Measurements from ENCODE around the gene ACSS1.

ACSS1 gene

DNA sequence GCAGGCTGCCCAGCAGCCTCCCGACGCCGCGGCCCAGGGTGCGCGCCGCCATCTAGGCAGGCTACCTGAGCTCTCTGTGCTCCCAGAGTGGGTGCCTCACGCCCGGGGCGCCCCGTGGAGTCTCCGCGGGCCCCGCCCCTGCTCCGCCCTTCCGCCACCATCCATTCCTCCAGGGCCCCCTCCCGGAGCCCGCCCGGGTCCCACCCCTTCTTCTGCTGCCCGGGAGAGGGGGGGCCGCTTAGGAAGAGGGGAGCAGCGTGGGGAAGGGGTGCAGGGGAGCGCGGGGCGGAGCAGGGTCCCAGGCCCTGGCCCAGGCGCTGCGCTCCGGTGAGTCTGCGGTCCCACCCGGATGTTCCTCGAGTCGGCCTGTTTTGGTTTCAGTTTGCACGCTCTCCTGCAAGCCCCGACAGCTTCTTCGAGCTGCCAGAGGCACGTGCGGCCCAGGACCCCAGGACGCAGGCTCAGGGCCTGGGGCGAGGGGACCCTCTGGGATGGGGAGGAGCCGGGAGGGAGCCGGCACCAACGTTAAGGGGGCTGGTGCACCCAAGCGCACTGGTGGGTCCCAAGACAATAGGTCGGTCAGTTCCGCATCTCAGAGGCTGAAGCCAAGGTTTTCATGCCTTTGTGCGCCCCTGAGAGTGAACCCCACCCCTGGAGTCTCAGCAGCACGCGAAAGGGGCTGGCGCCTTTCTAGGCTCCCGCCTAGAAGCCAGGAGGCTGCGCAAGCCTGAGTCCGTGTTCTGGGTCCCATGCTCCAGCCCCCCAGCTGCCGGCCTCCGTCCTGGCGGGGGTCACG lies at the start of gene ACSS1:
ACSS1 (minus strand) TSS at position 89 of the 796 bp plus-strand sequence; CDS start at position 52, 37 bp downstream.
- DNase-seq = peak; percentile 36

DNA sequence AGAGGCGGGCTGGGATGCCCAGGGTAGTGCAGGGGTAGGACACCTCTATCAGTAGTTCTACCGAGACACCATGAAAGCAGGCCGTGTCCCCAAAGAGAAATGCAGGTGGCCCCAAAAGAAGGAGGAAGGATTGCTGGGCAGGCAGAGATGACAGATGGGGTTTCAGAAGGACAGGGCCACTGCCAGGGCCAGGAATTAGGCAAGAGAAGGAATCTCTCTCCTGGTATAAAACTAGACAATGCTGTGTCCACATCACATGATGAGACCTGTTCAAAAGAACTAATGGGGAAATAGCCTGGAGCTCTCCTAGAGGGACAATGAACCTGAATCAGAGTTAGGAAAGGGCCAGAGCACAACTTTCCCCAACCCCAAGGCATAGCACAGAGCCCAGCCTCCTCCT lies 45.6 kb upstream of the ACSS1 start:
- no peak for DNase-seq

DNA sequence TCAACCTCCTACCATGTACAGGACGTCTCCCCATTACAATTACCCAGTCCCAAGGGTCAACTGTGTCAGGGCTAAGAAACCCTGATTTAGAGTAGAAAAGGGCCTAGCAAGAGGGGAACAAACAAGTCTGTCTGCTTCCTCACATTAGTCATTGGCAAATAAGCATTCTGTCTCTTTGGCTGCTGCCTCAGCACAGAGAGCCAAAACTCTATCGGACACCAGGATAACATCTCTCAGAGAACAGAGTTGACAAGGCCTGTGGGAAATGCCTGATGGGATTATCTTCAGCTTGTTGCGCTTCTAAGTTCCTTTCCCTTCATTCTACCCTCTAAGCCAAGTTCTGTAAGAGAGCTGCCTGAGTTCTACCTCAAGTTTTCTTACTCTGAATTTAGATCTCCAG lies 43.0 kb upstream of the ACSS1 start:
- no peak for DNase-seq

DNA sequence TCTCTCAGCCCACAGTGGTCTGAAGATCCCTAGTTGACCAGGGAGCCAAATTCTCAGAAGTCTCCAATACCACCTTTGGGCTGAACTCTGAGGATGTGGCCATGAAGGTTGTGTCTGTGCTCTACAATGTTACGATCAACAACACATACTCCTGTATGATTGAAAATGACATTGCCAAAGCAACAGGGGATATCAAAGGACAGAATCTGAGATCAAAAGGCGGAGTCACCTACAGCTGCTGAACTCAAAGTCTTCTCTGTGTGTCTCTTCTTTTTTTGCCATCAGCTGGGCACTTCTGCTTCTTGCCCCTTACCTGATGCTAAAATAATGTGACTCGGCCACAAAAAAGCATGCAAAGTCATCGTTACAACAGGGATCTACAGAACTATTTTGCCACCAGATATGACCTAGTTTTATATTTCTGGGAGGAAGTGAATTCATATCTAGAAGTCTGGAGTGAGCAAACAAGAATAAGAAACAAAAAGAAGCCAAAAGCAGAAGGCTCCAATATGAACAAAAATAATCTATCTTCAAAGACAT lies 41.7 kb upstream of the ACSS1 start:
- DNase-seq = no peak

DNA sequence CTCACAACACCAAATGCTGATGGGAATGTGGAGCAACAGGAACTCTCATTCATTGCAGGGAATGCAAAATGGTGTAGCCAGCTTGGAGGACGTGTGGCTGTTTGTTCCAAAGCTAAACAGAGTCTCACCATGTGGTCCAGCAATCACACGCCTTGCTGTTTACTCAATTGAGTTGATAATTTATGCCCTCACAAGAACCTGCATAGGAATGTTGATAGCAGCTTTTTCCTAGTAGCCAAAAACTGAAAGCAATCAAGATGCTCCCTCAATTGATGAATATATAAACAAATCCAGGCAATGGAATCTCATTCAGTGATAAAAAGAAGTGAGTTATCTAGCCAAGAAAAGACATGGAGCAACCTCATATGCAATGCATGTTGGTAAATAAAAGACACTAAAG lies 39.6 kb upstream of the ACSS1 start:
- no peak for DNase-seq

DNA sequence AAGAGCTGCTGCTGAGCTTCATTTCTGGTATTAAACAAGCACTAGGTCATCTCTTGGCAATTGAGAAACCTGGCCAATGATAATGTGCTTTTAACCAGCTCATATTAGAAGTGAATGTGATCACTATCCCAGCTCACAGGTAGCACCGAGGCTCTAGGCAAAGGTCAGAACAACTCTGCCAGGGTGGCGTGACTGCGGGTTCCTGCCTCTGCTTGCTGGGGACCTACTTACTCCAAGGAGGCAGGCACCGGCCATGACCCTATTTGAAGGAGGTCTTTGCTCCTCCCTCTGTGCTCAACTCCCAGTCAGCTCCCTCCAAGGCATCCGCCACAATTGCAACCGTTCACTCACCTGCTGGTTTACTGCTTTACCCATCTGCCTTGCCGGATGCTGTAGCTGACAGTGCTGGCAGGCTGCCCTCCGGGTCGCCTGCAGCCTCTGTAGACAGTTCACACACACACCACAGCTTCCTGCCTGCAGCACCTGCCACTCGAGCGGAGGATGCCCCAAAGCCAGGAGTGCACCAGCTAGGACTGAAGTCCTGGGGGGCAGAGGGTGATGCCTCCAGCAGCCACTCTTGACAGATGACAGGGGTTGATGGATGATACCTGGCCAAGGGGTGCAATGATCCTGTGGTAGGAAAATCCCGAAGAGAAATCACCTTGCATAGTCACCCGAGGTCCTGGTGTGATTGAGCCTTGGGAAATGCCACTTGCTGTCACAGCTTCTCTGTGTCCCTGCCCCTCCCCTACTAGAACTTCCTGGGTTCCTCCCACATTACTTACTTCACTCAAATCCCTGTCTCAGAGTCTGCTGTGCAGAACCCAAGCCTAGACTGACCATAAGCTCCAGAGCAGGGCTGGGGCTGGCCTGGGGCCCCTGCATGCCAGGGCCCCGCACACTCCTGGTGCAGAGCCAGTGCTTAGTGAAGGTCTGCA lies 32.8 kb upstream of the ACSS1 start:
- no peak for DNase-seq

DNA sequence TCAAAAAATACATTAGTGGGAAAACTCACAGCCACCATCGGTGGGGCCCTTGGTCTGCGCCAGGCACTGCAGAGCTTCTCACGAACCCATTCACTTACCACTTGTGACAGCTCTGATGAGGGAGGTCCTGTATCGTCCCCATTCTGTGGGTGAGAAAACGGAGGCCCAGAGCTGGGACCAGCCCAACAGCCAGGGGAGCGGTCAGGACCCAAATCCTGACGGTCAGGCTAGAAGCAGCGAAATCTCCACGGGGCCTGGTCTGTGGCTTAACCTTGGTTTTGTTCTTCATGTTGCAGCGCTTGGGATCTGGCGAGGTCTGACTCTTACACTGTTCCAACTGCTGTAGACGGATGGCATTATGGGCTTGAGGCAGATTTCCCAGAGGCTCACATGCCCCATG lies 31.7 kb upstream of the ACSS1 start:
- no peak for DNase-seq

DNA sequence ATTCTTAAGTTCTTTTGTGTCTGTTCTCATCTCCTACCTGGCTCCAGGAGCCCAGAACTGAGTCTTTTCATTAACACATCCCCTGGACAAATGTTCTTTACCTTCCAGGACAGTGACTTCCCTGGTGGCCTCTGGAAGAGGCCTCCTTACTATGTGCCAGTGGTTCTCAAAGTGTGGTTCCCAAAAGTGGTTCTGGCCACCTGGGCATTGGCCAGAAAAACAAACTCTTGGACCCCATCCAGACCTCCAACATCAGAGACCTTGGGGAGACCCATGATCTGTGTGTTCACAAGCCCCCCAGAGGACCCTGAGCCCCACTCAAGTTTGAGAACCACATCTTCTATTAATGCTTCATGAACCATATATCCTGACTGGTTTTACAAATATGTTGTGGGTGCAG lies 31.2 kb upstream of the ACSS1 start:
- DNase-seq = no peak

DNA sequence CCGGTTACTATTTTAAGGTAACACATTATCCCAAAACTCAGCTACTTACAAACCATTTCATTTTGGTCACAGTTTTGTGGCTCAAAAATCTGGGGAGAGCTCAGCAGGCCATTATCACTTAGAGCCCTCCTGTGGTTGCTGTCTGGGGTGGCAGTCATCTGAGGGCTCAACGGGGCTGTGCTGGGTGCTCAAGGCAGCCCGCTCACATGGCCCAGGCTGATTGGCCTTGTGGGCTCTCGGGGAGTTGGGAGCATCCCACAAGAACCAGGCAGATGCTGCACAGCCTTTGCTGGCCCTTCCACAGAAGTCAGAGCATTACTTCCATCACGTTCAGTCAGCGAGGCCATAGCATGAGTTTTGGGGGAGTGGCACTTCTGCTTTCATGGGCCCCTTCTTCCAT lies 30.3 kb upstream of the ACSS1 start:
- no peak for DNase-seq

DNA sequence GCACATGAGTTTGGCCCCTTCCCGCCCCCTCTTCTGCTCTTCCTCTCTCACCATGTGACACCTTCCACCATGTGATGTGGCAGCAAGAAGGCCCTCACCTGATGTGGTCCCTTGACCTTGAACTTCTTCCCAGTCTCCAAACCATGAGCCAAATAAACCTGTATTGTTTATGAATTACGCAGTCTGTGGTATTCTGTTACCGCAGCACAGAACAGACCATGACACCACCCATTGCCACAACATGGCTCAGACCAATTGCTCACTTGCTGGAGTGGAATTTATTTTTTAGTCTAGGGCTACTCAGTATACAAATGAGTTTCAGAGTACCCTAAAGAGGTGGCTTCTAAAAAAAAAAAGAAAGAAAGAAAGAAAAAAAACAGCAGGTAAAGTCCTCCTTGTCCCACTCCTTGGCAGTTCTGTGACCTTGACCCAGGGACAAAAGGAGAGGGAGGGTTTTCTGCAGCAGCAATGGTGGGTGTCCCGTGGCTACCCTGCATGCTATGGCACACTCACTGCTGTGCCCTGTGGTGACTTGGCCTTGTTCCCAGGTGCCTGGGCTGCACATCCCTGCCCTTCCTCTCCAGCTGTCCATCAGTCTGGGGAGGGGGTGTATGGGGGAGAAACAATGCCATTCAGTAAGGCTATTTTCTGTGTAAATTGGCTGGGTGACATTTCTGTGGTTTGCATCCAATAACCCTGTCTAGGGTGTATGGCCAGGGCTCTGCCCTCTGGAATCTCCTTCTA lies 29.4 kb upstream of the ACSS1 start:
- no peak for DNase-seq

DNA sequence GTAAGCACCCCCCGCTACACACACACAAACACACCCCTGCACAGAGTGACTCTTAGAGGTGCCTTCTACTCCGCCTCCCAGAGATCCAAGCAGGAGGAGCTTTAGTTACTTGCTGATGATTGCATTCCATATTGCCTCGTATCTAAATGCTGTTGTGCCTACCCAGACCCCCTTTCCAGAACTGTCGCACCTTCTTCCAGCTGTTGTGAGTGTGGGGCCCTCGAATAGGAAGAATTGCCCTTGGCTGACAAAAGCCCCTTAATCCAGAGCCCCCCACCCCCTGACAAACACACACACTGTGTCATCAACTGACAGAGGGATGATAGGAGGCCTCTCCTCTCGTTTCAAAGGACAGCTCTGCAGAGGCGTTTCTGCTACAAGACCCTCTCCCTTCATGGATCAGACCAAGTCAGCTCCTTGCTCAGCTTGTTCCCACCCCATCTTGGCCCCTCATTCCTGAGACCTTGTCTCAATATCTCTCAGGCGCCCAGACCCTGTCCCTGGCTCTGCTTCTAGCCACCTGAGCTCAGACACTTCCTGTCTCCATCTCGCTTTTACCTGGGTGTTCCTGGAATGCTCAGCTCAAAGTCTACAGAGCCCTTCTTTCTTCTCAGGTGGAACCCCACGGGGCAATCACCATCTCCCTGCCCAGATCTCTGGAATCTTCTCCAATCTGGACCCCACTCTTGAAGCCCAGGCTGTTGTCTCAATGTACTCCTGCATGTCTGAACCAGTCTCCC lies 28.0 kb upstream of the ACSS1 start:
- no peak for DNase-seq

DNA sequence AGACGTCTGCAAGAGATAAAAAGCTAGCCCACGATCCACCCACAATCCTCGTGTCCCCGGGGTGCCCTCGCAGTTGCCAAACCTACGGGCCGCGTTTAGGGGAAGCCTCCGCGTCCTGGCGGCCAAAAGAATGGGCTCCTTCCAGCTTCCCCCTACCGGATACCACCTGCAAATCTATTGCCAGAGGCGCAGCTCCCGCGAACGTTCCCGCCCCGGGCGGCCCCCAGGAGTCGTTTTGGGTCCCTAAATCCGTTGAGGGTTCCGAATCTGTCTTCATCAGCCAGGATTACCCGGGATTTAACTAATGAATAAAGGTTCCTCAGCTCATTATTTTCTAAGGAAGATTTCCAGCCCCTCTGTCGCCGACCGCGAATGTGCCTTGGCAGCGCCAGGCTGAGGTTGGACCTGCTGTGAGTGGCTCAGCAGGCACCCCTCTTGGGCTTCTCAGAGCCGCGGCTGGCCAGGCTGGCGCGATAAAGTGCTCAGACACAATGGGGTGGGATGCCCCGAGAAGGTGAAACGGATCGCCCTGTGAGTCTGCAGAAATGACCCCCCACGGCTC lies 26.8 kb upstream of the ACSS1 start:
- no peak for DNase-seq

DNA sequence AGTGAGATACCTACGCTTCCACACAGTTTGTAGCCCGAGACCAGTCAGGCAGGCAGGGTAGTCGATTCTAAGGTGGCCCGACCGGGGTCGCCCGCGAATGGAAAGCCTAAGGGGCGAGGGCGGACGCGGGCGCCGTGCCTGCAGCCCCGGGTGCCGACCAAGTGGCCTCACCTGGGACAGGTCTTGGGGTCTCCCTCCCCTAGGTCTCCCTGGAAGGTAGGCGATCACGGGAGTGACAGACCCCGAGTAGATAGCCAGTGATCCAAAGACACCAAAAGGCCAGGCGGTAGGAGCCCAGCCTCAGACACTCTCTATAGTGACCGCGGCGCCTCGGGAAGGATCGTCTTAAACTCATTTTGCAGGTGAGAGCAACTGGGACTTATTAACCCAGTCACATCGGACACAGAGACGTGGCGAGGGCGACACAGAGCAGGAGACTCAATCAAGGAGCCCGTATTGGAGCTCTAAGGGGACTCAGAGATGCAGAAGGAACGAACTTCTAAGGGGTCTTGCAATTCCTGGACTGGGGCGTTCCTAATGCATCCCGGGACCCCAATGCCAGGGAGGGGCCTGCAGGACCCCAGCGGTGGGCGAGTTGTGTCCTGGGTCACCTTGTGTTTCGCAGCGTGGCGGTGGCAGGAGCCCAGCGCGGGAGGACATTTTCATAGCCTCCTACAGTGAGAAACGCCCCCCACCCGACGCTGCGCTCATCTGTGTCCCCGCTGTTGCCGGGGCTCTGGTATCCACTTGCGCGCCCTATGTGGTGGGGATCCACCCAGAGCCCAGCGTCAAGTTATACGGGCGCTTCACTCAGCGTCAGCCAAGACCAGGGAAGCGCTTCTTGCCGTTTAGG lies 26.1 kb upstream of the ACSS1 start:
- DNase-seq = no peak

DNA sequence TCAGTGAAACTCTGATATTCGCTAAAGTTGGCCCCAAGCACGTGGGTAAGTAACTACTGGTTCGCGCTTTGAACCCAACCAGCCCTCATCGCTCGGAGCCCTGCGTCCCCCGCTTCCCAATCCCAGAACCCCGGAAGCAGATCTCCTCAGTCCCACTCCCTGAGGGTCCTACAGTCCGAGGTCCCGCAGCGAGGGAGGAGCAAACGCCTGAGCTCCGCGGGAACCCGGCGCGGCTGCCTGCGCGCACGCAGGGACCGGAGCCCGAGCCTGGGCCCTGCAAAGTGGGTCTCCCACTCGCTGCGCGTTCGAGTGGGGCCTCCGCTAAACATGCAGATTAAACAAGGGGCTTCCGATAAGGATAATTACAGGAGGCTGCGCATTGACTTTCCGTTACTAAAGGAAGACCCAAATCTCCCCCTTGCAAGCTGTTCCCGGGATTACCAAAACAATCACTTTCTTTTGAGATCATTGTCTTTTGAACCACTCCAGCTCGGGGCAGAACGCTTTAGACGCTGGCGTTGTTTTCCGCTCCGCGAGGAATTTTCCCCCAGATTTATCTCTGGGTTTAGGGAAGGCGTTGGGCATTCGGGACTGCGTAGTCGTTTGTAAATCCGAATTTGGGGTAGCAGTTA lies 25.3 kb upstream of the ACSS1 start:
- no peak for DNase-seq

DNA sequence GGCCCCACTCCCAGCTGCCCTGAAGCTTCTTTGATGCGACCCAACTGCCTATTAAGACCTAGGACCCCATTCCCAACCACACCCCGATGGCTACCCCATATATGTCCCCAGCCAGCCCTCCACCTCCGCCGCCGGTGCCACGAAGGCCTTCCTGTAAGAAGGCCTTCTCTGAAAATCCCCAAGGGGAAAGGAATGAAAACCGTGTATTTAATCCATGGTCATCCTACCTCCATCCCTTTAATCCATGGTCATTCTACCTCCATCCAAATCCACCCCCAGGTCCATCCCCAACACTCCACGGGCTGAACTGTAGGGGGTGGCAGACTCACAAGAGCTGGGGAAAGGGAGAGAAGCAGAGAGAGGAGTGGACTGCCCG lies 24.5 kb upstream of the ACSS1 start:
- no peak for DNase-seq

DNA sequence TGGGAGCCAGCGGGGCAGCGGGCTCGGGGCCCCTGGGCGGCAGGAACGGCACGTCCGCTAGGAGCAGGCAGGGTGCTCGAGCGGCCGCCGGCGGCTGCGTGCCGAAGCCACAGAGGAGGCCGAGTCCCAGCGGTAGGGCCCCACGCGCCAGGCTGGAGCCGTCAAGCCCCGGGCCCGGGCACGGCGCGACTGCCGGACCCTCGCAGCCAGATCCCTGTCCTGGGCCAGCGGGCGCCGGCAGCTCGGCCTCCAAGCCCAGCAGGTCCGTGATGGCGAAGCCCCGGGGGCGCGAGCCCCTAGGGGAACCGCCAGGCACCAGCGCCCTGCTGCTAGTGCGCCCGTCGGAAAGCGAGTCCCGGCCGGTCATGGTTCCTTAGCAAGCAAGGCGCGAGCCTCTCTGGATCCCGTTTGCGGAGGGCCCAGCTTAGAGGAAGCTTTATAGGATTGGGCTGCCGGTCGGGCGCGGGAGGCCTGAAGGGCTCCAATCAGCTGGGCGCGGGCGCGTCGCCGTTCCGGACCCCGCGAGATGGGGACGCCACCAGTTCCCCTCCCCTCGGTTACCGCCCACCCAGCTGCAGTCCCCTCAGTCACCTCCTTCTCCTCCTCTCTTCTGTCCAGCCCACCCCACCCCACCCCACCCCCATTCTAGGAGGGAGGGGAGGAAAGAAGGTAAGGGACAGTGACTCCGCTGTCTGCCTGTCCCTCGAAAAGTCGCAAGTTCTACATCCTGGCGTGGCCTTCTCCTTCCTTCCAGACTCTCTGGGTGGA lies 24.0 kb upstream of the ACSS1 start, which contains the start of gene VSX1:
VSX1 (minus strand) TSS at position 412 of the 768 bp plus-strand sequence; CDS start at position 367, 45 bp downstream.
- DNase-seq = no peak

DNA sequence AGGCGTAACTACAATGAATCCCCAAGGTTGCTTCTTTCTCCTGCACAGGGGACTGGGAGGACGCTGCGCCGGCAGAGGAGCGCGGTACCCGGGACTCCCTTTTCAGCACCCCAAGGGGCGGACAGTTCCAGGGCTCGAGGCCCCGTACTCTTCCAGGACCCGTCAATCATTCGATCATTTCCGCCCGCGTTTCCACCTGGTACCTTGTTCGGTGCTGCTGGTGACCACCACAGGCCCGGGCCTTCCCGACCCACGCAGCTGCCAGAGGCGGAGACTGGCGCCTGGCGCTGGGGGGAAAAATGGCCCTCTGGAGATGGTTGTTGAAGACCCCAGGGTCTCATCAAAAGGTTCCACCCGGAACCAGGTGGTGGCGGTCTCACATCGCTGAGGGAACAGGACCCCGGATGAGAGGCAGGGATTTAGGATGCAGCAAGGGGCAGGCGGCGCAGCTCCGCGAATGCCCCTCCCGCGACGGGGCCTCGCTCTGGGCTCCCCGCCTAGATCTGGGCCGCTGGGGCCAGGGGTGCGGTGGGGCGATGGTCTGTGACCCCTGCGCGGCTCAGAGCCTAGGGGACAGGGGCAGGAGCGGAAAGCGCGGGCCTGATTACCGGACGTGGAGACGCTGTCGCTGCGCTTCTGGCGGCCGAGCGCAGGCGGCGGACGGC lies 23.3 kb upstream of the ACSS1 start:
- DNase-seq = no peak

DNA sequence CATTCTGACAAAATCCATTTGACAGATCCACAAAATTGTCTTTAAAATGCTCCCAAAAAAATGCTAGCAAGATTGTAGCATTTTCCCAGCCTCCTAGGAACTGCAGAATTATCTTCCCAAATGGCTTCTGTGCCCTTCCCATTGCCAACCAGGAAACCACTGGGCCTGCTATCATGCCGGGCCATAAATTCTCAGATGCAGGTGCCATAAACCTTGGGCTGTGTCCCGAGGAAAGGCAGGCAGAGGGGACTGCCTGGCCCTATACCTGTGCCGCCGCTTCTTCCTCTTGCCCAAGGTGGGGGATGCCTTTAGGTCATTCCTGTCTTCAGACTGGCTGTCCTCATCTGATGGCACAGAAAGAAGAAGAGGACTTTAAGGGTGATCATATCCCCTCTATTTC lies 21.2 kb upstream of the ACSS1 start:
- no peak for DNase-seq

DNA sequence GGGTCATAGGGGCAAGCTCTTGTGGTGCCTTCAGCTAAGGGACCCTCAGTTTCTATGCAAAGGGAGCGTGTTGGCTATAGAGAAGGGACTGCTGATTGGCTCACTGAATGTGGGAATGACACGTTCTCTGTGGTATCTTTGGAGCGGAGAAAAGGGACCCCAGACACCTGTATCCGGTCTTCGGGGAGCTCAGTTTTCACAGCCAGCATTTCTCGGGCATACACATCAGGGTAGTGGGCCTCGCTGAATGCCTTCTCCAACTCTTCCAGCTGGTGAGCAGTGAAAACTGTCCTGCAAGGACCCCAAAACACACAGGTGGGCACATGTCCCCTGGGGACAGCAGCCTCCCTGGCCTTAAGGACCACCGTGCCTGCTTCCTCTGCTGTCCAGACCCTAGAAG lies 20.7 kb upstream of the ACSS1 start:
- DNase-seq = no peak

Measured in NCI-H526 treated with DMSO at 0.1 percent for 48 hours (cell line).